GM18508 (cell line): ENCODE data around the gene DPM2.

Experiments used
- ATAC-seq: cut with Tn5 transposase; IDR thresholded peaks from one replicate; pipeline ENCODE4 v1.9.1; 2021; ENCODE audit warnings: moderate number of reproducible peaks; ENCODE audit not compliant: insufficient read depth, unreplicated experiment

The DPM2 gene

DNA sequence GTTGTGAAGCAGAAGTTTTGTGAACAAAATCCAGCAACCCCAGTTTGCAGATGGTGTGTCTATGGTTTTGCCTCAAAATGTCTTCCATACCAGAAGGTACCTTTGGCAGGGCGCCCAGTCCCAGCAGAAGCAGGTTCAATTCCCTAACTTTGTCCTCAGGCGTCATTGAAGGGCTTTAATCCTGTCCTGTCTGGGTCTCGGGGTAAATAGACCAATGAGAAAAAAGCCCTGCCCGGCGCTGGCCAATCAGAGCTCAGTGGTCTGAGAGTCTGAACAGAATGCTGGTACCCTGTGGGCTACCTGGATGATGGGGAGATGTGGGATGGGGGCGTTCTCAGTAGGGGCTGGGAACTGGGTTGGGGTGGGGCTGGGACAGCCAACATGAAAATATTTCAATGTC is 14.6 kb downstream of the DPM2 start:
- no peak for ATAC-seq

DNA sequence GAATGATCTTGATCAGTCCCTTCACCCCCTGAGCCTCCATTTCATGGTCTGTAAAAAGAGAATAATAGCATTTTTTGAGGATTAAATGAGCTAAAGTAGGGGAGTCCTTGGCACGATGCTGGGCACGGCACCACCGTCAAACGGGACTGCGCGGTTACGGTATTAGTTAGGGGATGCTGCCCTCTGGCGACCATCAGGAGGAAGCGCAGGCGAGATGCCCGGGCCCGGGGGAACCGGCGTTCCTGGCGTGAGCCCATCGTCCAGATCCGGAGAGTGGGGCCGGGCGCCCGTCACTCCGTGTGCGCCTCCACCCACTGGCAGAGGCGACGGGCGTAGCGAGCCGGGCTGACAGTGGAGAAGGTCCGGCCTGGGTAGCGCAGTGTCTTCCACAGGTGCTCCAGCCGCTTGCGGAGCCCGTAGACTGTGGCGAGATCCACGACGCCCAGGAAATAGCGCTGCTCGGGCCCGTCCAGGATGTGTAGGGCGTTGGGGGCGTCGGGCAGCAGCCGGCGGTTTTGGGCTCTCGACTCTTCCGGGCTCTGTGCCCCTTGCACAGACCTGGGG is 16.0 kb downstream of the DPM2 start:
- ATAC-seq: no peak

DNA sequence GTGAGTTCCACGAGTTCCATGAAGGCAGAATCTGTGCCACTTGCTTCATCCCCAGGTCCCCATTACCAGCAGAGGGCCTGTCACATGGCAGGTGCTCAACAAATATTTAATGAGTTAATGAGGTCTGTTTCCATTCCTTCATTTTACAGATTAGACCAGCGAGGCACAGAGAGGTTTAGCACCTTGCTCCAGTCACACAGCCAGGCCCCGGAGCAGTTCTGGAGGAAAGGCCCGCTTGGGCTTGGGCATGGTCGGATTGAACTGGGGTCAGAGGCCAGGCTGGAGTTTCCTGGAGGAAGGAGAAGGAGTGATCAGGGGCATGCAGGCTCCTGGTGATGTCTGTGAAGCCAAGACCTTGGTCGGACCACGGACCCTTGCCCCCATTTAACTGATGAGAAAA is 16.9 kb downstream of the DPM2 start:
- ATAC-seq: no peak

GRCh38 chr9:127919253-127919815 is 18.3 kb downstream of the DPM2 start:
- ATAC-seq: no peak

GRCh38 chr9:127918183-127919107 is 19.2 kb downstream of the DPM2 start:
- no peak for ATAC-seq

GRCh38 chr9:127917603-127918002 is 20.1 kb downstream of the DPM2 start:
- ATAC-seq: no peak

DNA sequence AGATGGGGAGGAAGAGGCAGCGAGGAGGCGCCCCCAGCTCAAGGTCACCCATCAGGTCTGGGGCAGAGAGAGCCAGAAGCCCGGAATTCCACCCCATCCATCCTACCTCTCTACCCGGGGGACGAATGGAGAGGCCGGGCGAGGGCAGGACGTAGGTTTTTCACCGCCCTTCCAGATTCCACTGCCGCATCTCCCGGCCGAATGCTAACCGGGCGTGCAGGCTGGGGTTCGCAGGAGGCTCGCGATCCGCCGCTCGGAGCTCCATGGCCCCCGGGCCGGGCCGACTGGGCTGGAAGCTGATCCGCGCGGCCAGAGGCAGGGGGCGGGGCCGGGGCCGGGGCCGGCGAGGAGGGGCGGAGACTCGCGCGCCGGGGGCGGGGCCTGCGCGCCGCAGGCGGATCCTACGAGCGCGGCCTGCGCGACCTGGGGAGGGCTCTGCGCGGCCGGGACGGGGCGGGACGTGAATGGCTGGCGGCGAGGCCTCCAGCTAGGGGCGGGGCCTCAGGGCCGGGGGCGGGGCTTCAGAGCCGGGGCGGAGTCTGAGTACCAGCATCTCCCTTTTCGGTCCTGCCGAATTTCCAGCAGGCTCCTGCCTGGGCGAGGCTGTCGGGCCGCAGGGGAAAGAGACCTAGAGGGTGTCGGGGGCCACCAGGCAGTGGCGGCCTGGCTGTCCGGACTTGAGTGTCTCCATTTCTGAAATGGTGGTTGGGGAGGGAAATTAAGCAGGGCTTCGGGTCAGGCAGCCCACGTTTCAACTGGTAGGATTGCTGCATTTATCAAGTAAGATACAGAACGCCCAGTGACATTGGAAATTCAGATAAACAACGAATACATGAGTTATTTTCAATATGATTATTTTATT is 20.7 kb downstream of the DPM2 start, which contains the start of gene ST6GALNAC4:
TSS of gene ST6GALNAC4 (minus strand) at position 322 of the 862 bp plus-strand sequence. CDS start 622 bp downstream, outside the sequence.
- no peak for ATAC-seq

DNA sequence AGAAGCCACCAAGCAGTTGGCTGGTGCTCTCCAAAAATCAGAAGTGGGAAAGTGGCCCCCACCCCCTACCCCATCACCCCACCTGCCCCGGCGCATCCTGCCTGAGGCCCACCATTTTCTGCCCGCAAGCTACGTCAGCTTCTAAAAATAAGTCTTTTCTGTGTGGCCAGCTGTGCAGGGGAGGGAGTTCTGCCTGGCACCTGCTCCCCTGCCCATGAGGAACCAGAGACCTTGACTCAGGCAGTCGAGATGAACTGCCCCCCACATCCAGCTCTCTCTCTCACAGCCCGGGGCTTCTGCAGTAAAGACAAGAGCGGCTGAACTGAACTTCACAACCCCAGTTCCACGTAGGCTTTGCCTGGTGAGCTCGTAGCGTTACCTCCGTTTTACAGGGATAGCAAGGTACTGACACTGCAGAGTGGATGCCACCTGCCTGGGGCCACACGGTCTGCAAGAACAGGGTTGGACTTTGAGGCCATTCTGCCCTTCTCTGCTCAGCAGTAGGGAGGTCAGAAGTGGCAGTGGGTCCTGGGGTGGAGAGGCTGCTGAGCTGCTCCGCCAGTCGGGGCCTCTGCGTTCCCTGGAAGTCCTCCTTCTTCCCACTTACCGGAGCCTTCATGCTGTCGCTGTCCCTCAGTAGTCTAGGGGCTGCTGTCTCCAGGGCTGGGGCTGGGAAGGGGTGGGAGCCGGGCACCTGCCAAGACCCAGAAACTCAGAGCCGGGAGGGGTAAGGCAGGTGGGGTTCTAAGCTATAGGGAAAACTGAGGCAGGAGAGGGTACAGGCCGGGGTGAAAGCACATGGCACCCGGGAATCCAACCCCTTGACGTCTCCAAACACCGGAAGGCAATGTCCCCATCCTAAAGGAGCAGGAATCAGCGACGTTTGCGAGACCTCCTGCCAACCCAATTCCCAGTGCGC is 21.6 kb downstream of the DPM2 start:
- ATAC-seq: no peak

DNA sequence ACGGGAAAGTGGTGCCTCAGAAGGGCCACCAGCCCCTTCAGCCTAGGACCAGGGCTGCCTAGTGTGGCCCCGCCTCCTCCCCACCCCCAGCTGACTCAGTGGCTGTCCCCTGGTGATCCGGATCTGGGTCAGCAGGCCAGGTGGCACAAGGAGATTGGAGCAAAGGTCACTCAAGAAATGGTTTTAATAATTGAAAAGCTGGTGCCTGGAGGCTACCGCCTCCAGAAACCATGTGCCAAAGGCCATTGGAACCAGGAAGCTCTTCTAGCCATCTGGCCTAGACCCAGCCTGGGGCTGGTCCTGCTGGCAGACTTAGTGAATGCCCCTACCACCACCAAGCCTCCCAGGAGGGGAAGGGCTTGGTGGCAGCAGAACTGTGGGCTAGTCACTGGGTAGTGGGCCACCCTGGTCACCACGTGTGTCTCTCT is 22.3 kb downstream of the DPM2 start:
- ATAC-seq: no peak

- ATAC-seq: no peak
Observed at GRCh38 chr9:127913682-127914081, 24.0 kb downstream of the DPM2 start.

DNA sequence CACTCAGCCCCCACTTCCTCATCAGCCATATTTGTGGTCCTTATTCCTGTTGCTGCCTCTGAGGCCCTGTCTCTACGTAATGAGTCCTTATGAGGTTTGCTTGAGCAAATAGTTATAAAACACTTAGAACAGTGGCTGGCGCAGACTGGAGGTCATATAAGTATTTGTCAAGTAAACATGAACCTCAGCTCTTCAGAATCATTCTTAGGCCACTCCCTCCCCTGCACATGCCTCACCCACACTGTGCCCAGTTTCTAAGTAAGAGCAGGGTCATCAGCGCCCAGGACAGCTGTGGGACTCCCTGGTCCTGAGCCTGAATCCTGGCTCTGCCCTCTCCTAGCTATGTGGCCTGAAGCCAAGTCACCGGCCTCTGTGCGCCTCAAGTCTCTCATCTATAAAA is 24.8 kb downstream of the DPM2 start:
- no peak for ATAC-seq

DNA sequence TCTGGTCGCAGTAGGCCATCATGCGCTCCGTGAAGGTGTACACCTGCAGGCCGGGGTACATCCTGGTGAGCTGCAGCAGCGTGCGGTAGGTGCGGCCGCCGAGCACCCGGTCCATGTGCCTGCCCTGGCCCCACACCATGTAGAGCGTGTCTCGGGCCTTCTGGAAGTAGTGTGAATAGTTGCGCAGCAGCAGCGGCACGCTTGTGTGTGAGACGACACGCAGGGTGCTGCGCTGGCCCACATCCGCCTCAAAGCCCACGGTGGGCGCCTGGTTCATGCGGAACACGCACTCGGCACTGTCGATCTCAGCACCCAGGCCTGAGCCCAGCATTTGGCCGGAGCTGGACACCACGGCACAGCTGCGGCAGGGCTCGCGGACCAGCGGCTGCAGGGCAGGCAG is 25.4 kb downstream of the DPM2 start:
- no peak for ATAC-seq

- no peak for ATAC-seq
Observed at GRCh38 chr9:127910613-127911205, 26.9 kb downstream of the DPM2 start.

DNA sequence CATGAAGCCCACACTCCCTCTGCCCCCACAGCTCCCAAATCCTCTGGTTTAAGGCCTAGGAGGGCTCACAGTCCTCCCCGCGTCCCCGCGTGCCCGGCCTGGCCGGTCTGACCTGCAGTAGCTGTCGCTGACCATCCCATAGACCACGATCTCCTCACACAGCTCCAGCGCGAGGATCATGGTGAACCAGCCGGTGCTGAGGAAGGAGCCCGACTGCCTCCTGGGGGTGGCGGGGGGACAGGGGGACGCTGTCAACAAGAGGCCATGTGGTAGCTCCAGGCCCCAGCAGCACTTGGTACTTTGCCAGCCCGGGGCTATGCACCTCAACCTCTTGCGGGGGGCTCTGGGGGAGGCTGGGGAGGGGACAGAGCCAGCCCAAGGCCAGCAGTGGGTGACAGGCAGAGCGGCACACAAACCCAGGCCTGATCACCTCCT is 27.8 kb downstream of the DPM2 start:
- no peak for ATAC-seq

DNA sequence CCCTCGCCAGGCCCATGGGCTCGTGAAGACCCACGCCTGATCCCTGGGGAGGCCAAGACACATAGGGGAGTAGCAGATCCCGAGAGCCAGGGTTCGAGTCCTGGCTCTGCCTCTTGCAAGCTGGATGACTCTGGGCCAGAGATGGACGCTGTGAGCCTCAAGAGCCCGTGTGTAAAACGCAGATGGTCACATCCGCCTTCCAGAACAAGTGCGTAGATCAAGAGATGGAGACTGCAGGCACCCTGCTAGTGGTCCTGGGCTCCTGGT is 29.1 kb downstream of the DPM2 start:
- ATAC-seq: no peak

- ATAC-seq: no peak
Observed at GRCh38 chr9:127907867-127908659, 29.6 kb downstream of the DPM2 start.

GRCh38 chr9:127905788-127906191 is 31.9 kb downstream of the DPM2 start:
- ATAC-seq: no peak

DNA sequence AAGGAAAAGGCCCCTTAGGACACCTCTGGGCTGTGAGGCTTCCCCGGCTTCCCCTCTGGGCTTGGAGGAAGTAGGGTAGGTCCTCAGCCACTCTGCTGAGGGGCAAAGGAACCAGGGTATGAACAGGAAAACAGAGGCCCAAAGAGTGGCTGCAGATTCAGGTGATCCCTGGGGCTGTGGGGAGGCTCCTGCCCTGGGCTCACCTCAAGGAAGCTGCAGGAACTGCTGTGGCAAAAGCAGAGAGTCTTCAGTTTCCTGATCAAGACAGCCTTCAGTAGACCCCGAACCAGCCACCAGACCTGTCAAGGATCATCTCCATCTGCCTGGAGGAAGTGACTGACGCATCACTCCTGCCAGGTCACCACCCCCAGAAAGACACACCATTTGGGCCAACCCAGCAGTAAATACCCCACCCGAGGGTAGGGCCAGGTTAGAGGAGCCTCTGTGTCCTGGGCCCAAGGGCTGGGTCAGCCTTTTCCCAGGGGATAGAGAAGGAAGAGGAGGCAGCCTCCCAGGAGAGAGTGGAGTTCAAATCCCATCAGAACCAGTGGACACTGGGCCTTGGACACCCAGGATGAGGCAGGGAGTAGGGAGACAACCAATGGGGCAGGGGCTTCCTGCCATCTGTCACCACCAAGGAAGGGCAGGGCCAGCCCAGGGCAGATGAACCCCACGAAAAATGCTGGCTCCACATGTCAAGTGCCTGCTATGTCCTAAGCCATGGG is 32.5 kb downstream of the DPM2 start:
- no peak for ATAC-seq
